Hematopoietic multipotent progenitor cell treated with erythropoietin and hydrocortisone succinate and interleukin-3 and kit ligand, for 15 days (in vitro differentiated cells): ENCODE results near the gene ORMDL1.
A peak's percentile ranks its signal among the peaks of the same experiment; 100 is the strongest.

Experiments used
- DNase-seq: peaks from one replicate; pipeline ENCODE4 v3.0.0-alpha.2; 2015; ENCODE audit warnings: low spot score

Gene ORMDL1, protein sequence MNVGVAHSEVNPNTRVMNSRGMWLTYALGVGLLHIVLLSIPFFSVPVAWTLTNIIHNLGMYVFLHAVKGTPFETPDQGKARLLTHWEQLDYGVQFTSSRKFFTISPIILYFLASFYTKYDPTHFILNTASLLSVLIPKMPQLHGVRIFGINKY

DNA sequence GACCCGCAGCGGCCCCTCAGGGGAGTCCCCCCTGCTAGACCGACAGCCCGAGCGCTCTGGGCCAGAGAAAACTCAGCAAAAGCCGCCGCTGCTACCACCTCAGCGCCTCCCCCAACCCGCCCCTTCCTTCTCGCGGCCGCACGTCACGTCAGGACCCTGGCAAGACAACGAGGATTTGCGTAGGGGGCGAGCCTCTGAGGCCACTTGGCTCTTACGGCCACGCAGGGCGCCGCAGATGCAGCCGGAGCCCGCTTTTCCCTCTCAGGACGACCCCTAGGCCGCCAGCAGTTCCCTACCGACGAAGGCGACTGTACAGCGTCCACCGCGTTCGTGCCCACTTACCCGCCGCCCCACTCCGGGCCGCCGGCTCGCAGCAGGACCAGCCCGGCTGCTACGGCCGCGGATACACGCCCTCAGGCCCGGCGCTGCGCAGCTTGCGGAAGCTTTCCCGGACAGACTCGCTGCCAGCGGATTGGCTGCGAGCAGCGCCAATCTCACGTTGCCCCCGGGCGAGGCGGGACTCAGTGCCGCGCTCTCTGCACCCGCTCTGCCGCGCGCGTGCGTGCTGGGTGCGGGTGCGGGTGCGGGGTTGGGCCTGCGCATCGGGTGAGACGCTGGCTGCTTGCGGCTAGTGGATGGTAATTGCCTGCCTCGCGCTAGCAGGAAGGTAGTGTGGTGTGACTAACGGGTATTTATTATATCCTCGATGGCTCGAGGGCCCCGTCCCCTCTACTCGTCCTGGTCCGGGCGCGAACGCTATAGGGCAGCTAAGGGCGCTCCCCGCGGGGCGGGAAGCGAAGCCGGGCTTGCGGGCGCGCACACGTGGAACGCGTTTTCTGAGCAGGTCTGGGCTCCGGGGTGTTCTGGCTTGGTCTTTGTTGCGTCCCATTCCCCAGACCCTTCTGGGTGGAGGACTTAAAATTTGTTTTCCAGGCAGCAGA lies at the start of gene ORMDL1, which contains the start of gene PMS1:
Gene ORMDL1 (minus strand): TSS at position 413 of the 941 bp plus-strand sequence. CDS start 1,744 bp downstream, outside the sequence.
Gene PMS1 (plus strand): TSS at position 524 of the 941 bp plus-strand sequence. CDS start 7,360 bp downstream, outside the sequence.
- DNase-seq, result peak; percentile 96

DNA sequence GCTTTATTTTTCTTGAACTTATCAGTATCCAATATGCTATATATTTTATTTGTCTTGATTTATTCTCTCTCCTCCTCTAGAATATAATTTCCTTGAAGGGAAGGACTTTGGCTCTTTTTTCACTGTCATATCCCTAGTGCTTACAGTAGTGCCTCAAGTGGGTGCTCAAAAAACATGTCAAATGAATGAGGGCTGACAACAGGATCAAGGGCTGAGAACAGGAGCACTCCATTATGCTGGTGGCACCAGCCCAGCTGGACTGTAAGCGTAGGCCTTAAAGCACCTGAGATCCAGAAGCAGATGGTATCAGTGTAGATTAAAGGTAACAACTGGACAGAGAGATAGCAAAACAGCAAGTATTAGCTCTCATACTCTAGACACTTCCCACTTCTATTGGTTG lies 46.4 kb upstream of the ORMDL1 start:
- DNase-seq, result no peak

DNA sequence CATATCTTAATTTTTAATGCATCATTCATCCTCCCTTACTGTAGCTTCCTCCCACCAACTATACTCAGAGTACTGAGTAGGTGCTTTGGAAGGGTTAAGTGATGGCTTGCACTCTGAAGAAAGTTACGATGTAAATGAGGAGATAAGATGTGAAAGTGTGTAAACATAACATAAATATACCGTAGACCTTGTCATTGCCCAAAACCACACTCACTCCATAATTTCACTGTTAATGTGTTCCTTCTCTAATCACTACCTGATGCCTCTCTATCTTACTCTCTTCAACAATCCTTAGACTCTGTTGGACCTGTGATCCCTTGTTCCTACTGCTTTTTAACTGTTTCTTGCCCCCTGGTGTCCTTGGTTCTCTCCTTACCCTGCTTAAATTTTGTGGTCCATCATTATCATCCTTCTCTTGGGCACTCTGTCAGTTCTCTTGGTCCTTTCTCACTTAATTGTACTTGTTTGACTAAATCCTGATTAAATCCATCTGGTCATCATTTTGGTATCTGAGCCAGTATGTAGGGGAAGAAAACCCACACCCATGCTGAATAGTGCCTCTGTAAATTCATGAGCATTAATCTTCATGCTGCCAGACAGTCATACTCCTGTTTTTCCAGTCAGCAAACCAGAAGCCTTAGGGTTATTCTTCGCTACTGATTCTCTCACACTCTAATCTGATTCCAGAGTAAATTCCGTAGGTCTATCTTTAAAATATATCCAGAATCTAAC lies 45.1 kb upstream of the ORMDL1 start:
- no peak for DNase-seq

DNA sequence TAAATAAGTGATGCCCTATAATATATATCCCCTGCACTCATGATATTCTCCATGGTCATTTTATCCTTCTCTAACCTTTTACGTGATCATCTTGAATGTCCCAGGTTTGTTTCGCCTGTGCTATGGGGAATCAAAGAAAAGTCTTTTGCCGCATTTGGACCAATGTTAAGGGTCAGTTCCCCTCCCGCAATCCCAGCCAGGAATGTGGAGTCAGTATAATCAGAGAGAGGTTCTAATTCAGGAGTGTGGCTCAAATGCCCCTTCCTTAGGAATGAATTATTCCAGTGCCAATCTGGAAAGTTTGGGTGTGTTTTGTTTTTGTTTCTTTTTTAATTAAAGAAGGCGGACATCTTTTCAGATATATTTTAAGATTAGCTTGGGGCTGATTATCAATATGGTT lies 41.9 kb upstream of the ORMDL1 start:
- no peak for DNase-seq

DNA sequence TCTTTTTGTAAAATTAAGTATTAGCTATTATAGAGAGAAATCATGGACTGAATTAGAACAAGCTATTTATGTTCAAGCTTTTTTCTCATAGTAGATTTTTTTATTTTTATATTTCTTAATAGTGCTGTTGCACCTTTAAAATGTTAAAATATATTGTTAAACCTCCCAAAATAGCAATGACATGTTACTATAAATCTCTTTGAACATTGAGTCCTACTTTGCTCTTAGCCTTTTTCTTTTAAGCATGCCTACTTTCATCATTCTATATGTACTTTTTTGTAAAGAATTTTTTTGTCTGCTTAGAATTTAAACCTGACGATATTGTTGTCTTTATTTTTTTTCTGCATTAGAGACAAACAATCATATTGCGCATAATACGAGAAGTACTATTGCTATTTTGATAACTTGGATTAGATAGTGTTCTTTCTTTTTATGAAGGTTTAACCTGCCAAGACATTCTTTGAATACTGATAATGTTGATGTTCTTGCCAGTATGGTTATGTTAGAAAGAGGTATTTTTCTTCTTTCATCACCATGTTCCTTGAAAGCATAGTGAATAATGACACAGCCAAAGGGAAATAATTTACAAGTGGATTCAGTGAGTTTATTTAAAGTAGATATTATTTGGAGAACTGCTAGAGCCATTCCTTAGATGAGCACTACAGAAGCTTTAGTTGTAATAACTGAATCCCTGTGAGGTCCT lies 40.7 kb upstream of the ORMDL1 start:
- DNase-seq, result no peak

DNA sequence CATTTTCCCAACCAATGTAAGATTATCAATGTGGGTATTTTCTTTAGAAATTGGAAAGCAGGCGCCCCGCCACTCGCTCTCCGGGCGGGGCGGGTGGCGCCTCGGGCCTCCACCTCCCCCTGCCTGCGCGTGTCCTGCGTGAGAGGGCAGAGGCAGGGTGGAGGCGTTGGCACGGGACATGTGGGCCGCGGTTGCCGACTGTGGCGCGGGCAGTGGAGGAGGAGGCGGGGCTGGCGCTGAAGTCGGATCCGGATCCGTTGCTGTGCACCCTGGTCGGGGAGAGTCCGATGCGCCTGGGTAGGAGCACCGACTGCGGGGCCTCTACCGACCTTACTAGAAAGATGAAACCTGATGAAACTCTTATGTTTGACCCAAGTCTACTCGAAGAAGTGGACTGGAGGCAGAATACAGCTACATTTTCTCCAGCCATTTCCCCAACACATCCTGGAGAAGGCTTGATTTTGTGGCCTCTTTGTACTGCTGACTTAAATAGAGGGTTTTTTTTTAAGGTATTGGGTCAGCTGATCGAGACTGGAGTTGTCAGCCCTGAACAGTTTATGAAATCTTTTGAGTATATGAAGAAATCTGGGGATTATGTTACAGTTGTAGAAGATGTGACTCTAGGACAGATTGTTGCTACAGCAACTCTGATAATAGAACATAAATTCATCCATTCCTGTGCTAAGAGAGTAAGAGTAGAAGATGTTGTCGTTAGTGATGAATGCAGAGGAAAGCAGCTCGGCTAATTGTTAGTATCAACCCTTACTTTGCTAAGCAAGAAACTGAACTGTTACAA lies 38.0 kb upstream of the ORMDL1 start:
- no peak for DNase-seq

DNA sequence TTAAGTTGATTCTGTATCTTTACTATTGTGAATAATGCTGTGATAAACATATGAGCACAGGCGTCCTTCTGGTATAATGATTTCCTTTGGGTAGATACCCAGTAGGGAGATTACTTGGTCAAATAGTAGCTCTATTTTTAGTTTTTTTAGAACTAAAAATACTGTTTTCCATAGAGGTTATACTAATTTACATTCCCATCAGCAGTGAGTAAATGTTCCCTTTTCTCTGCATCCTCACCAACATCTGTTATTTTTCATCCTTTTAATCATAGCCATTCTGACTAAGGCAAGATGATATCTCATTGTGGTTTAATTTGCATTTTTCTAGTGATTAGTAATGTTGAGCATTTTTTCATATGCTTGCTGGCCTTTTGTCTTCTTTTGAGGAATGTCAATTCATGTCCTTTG lies 35.2 kb upstream of the ORMDL1 start:
- DNase-seq, result no peak

DNA sequence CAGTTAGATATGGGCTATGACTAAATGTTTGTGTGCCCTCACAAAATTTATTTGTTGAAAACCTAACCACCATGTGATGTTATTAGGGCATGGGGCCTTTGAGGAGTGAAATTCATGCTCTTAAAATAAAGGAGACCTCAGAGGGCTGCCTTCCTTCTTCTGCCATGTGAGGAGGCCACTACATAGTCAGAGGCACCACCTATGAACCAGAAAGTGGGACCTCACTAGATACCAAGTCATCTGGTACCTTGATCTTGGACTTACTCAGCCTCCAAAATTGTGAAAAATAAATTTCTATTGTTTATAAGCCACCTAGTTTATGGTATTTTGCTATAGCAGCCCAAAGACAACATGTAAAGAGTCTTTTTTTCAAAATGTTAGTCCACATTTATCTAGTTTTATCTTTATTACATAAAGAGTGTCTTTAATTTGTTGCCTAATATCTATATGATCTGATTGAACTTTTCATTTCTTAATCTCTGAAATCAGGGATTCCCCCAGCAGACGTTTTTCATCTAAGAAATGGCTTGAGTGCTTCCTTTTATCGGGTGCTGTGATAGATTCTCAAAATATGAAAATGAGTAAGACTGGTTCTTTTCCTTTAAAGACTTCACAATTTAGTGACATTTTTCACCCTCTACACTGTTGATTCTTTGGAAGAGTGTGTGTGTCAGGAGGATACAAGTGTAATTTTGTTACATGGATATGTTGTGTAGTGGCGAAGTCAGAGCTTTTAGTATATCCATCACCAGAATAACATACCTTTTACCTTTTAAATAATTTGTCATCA lies 34.3 kb upstream of the ORMDL1 start:
- DNase-seq, result no peak

DNA sequence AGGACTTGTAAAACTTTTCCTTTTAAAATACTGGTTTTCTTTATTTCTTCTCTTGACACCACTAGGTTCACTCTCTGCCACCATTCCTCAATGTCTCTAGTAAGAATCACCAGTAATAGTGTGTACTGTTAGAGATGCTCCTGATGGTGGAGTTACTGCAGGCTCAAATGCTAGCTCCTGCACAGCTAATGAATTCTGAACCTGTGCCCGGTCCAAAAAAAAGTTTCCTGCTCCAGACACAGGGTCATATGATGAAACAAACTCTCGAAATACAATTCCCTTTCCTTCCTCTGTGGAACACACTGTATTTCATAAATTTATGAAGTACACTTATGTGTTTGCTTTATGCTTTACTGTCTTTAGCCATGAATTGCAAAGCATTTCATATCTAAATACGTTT lies 19.3 kb upstream of the ORMDL1 start:
- no peak for DNase-seq

DNA sequence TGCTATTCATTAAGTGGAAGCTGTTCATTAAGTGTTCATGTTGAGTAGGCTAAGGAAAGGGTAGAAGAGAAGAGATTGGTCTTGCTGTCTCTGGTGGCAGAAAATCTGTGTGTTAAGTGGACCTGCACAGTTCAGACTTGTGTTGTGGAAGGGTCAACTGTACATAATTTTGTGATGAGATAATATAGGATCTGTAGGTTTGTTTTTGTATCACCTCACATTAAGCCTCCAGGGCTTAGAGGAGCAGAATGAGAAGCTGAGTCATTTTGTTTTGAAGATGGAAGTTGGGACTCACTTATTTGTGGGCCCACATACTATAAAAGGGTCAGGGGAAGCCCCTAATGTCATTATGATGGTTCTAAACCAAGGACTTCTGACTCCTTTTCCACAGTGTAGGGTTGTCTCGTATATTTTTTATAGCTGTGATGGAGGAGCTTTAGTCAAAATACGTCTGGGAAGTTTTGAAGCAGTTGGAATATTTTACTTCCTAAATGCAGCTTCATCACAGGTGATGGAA lies 18.3 kb upstream of the ORMDL1 start:
- no peak for DNase-seq

DNA sequence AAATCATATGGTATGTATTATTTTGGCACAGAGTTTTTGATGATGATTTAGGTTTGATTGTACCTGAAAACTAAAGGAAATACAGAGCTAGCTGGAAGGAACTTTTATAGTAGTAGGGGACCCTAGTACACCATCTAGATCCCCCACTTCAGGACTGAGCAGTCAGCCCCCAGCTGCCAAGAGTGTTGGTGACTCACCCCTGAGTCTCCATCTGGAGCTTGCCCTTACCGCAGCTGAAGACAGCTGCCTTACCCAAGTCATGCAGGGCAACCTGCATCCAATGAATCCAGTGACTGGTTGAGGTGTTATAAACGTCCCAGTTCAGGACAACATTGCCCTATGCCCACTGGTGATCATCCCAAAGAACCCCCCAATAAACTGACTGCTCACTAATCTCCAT lies 15.4 kb upstream of the ORMDL1 start:
- no peak for DNase-seq

DNA sequence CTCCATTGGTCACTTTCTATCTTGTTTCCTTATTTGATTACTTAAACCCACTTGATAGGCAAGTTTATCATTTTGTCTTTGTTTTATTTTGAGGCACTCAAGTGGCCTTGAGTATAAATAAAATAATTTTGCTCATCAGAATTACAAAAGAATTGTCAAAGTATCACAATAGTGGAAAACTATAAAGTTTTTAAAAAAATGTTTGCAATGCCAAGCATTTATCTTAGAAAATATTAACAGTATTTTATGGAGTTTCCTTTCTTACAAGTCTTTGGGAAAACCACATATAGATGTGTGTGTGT lies 14.8 kb upstream of the ORMDL1 start:
- no peak for DNase-seq

DNA sequence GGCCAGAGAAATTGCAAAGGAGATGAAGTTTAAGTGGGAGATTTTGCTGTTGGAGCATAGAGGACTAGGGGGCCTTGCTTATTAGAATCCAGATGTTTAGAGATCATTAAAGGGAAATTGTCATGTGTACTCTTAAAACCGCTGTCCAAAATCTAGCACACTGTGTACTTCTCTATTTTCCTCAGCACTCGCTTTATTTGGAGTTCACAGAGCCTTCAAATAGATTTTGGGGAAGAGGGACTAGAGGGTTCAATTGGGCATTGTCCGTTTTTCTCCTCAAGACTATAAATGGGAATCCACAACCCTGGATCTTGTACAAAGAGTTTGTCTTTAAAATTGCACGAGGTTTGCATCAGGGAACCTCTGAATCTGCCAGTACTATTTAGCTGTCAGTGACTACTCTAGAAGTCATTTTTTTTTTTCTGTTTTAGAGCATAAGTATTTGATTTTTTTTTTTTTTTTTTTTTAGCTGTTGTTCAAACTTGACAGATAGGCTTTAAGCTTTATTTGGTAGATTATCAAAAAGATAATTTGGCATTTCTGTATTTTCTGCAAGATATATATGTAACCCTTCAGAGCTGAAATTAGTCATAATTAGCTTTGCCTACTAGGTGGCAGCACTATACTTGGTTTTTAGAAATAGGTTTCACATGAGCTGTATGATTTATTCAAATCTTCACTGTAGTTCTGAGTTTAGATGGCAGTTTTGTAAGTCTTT lies 14.3 kb upstream of the ORMDL1 start:
- peak; percentile 17 for DNase-seq

DNA sequence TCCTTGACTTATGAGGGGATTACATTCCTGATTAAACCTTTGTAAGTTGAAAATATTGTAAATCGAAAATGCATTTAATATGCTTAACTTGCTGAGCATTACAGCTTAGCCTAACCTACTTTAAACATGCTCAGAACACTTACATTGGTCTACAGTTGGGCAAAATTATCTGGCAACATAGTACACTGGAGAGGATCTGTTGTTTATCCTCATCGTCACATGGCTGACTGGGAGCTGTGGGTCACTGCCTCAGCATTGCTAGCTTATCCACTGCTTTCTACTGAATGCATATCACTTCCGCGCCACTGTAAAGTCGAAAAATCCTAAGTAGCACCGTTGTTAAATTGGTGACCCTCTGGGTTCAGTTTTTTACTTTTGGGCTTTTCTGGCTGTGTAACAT lies 13.8 kb upstream of the ORMDL1 start:
- DNase-seq, result no peak

DNA sequence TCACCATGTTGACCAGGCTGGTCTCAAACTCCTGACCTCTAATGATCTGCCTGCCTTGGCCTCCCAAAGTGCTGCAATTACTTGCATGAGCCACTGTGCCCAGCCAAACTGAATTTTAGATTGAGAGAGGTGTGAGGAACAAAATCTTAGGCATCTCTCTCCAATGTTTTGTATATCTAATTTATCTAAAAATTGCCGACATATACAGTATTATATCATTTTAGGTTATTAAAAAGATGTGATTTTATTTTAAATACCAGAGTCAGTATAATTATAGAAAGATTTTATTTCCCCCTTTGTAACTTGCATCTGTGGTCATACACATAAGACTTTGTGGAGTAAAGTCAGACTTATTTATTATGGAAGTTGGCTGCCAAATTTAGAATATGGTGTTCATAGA lies 10.2 kb upstream of the ORMDL1 start:
- no peak for DNase-seq

DNA sequence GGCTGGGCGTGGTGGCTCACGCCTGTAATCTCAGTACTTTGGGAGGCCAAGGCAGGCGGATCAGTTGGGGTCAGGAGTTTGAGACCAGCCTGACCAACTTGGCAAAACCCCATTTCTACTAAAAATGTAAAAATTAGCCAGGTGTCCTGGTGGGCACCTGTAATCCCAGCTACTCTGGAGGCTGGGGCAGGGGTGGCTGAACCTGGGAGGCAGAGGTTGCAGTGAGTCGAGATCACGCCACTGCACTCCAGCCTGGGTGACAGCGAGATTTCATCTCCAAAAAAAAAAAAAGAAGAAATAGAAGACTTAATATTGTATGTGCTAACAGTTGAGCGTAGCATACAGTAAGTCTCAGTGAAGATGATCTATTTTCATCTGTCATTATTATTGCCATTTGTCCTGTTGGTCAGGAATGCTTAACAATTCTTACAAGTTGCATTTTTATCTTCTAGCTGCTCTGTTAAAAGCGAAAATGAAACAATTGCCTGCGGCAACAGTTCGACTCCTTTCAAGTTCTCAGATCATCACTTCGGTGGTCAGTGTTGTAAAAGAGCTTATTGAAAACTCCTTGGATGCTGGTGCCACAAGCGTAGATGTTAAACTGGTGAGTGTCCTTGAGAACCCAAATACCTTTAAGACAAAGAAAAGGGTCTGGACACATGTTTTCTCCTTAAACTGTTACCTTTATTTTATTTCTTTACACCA lies 7.4 kb upstream of the ORMDL1 start:
- no peak for DNase-seq

DNA sequence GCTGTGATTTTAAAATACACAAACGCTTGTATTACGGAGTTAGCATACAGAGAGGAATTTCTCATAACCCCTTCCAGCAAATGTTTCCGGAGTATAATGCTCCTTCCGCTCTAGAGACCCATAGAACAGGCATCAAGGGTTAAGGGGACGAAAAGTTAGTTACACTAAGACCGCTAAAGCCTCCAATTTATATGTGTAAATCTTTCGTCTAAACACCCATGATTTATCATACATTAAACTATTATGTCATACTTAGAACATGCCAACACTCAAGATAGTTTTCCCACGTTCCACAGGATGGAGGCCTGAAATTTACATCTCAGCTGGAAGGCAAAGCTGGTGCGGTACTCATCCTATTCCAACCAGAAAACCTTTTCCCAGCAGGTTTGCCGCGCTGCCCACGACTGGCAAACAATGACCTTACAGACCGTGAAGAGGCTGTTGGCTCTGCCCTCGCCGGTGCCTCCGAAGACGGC lies 650 bp downstream of the ORMDL1 start:
- DNase-seq, result peak; percentile 19

DNA sequence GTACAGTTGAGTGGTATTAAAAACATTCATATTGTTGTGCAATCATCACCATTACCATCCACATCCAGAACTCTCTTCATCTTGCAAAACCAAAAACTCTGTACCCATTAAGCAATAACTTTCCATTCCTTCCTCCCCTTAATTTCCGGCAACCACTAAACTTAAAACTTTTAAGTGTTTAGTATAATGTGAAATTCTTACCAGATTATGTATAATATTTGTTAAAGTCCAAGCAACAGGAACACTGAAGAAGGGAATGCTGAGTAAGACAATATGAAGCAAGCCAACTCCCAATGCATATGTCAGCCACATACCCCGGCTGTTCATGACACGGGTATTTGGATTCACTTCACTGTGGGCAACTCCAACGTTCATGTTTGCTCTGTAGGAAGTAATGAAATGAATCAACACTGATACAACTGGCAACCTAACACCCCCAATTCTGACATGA lies 1.9 kb downstream of the ORMDL1 start:
- no peak for DNase-seq

DNA sequence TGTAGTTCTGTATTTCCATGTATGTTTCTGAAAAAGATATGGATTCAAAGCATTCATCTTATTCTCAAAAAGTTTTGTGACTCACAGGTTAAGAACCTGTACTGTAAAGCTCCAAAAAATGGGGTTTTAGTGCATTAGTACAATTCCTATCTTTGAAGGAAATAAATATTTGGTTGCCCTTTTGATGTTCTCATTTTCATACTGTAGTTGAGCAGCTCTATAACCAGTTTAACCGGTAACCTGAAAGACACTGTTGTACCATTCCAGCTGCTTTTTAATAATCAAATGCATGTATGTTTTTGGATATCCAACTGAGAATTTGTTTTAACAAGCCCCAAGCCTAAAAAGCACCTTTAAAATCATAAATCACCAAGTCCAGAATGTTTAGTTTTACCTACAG lies 11.9 kb downstream of the ORMDL1 start:
- no peak for DNase-seq
